HL-60 (cell line): ENCODE results near the gene COL5A3.

Experiments
- GABPA ChIP-seq: IDR thresholded peaks from 2 replicates; pipeline ENCODE4 v1.6.1; 2012; ENCODE audit warnings: low read depth
- POLR2AphosphoS5 ChIP-seq: IDR thresholded peaks from 2 replicates; pipeline ENCODE4 v1.6.1; 2012; ENCODE audit warnings: low read depth
- REST ChIP-seq: IDR thresholded peaks from 2 replicates; pipeline ENCODE4 v1.6.1; 2012; ENCODE audit warnings: low read depth; ENCODE audit not compliant: insufficient replicate concordance
- SPI1 ChIP-seq: IDR thresholded peaks from 2 replicates; pipeline ENCODE4 v1.6.1; 2012; ENCODE audit warnings: low read depth, mild to moderate bottlenecking, borderline replicate concordance
- TF ChIP-seq, protein P1 (sequence below): IDR thresholded peaks from one replicate; pipeline ENCODE4 v1.5.1; 2011; ENCODE audit warnings: low read length, control low read depth, inconsistent platforms; ENCODE audit not compliant: insufficient read depth

DNA sequence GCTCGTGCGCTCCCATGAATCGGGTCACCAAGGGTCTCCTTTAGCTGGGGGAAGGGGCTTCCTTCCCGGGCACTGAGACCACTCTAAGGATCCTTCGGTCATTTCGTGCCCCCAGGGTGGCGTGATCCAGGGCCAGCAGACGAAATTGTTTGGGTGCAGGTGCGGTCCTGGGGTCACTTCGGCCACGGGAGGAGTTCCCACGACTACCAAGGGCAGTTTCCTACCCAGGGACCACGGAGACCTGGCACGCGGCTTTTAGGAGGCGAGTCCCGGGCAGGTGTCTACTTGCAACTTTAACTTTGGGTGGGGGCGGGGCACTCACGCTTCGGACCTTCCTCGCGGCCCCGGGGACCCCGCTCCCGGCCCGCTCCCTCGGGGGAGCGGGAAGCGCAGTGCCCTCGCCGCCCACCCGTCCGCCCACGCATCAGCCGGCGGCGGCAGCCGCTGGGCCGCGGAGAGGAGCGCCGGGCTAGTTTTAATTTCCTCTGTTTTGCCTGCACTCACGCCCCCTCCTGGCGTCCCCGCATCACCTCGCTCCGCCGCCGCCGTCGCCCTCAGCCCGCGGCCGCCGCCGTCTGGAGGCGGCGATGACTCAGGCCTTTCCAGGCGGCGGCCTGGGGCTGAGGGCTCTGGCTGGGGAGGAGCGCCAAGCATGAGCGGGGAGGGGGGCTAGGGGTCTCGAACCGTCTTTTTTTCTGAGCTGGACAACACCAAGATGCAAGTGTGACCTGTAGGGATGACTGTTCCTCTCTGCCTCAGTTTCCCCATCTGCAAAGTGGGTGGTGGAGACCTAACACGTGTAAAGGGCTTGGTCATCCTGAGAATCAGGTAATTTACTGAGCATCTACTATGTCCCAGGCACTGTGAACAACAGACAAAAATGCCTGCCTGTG lies 95.7 kb downstream of the COL5A3 start:
- TF ChIP-seq, protein P1, sequence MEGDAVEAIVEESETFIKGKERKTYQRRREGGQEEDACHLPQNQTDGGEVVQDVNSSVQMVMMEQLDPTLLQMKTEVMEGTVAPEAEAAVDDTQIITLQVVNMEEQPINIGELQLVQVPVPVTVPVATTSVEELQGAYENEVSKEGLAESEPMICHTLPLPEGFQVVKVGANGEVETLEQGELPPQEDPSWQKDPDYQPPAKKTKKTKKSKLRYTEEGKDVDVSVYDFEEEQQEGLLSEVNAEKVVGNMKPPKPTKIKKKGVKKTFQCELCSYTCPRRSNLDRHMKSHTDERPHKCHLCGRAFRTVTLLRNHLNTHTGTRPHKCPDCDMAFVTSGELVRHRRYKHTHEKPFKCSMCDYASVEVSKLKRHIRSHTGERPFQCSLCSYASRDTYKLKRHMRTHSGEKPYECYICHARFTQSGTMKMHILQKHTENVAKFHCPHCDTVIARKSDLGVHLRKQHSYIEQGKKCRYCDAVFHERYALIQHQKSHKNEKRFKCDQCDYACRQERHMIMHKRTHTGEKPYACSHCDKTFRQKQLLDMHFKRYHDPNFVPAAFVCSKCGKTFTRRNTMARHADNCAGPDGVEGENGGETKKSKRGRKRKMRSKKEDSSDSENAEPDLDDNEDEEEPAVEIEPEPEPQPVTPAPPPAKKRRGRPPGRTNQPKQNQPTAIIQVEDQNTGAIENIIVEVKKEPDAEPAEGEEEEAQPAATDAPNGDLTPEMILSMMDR, result no peak
- TF ChIP-seq REST (no peak), POLR2AphosphoS5 (no peak), GABPA (no peak), SPI1 (no peak)
